GM18526 (cell line): ENCODE data around the gene SHISA7.

Source experiments
- POLR2A ChIP-seq: IDR thresholded peaks from 3 replicates; pipeline ENCODE4 v1.6.1; 2011; ENCODE audit not compliant: insufficient read length; ENCODE audit errors: extremely low read depth

SHISA7 gene

GRCh38 chr19:55461259-55461973 is 18.3 kb upstream of the SHISA7 start, which contains the start of gene ISOC2:
Gene ISOC2 (minus strand): TSS chr19:55461642. CDS start chr19:55456486, 5,156 bp downstream.
- TF ChIP-seq POLR2A = peak; percentile 73

- TF ChIP-seq POLR2A = no peak
Observed at GRCh38 chr19:55460670-55461258, 17.7 kb upstream of the SHISA7 start.

- no peak for TF ChIP-seq POLR2A
Observed at GRCh38 chr19:55459950-55460657, 17.0 kb upstream of the SHISA7 start.

- no peak for TF ChIP-seq POLR2A
Observed at GRCh38 chr19:55459551-55459949, 16.4 kb upstream of the SHISA7 start.

GRCh38 chr19:55457683-55458457 is 14.8 kb upstream of the SHISA7 start:
- TF ChIP-seq POLR2A = no peak

GRCh38 chr19:55456347-55456746 is 13.2 kb upstream of the SHISA7 start:
- no peak for TF ChIP-seq POLR2A

- no peak for TF ChIP-seq POLR2A
Observed at GRCh38 chr19:55455576-55456235, 12.6 kb upstream of the SHISA7 start.

GRCh38 chr19:55454787-55455243 is 11.7 kb upstream of the SHISA7 start:
- TF ChIP-seq POLR2A = no peak

GRCh38 chr19:55453511-55454260 is 10.6 kb upstream of the SHISA7 start:
- no peak for TF ChIP-seq POLR2A

- no peak for TF ChIP-seq POLR2A
Observed at GRCh38 chr19:55452749-55453346, 9.7 kb upstream of the SHISA7 start.

GRCh38 chr19:55451965-55452748 is 9.1 kb upstream of the SHISA7 start:
- no peak for TF ChIP-seq POLR2A

- TF ChIP-seq POLR2A = no peak
Observed at GRCh38 chr19:55451163-55451964, 8.3 kb upstream of the SHISA7 start.
